PC-3 (cell line): Measurements from ENCODE around the gene MTCL3.
A peak's percentile ranks its signal among the peaks of the same experiment; 100 is the strongest.

Experiments
- ATAC-seq: fragments of 200-7000 bp; cut with Tn5 transposase; 2 replicates; pipeline ENCODE4 v1.9.1; 2020; ENCODE audit warnings: mild to moderate bottlenecking, moderate library complexity
- BruUV-seq: library from RNA; stranded (reverse); fragments of 400-500 nt; replicated peaks from 2 replicates; lab custom pipeline; 2021; lab: Mats Ljungman, UMichigan
- CTCF ChIA-PET: fragments of 300-600 bp; sonication (Branson Sonifier 250); formaldehyde crosslinking; loops from one replicate; lab custom pipeline; 2022; ENCODE audit warnings: antibody characterized with exemption; lab: Charles Lee
- POLR2A ChIA-PET: fragments of 300-600 bp; sonication (Branson Sonifier 250); formaldehyde crosslinking; loops from one replicate; lab custom pipeline; 2022; ENCODE audit warnings: antibody characterized with exemption; ENCODE audit not compliant: unreplicated experiment; lab: Charles Lee
- DNase-seq: peaks from one replicate; pipeline ENCODE4 v3.0.0-alpha.2; 2015
- H2AFZ ChIP-seq: fragments of 300-600 bp; sonication (generic); 2 replicates; pipeline ENCODE4 v1.6.0; 2016; ENCODE audit warnings: antibody characterized with exemption, low read length
- H3F3A ChIP-seq: fragments of 300-600 bp; sonication (generic); one replicate; pipeline ENCODE4 v1.6.0; 2017; ENCODE audit warnings: antibody characterized with exemption, low read length, control low read depth, mild to moderate bottlenecking; ENCODE audit not compliant: unreplicated experiment
- H3K27ac ChIP-seq: fragments of 300-600 bp; sonication (generic); 2 replicates; pipeline ENCODE4 v1.5.1; 2016; ENCODE audit warnings: mild to moderate bottlenecking, low read length
- H3K27me3 ChIP-seq: fragments of 300-600 bp; sonication (generic); 2 replicates; pipeline ENCODE4 v1.6.1; 2016; ENCODE audit warnings: low read length, mixed read lengths
- H3K36me3 ChIP-seq: fragments of 300-600 bp; sonication (generic); 2 replicates; pipeline ENCODE4 v1.6.1; 2016; ENCODE audit warnings: low read depth, mixed run types, low read length, mixed read lengths
- H3K4me1 ChIP-seq: fragments of 300-600 bp; sonication (generic); 2 replicates; pipeline ENCODE4 v1.5.1; 2016; ENCODE audit warnings: low read length; ENCODE audit not compliant: insufficient read depth
- H3K4me2 ChIP-seq: fragments of 300-600 bp; sonication (generic); 2 replicates; pipeline ENCODE4 v1.6.0; 2016; ENCODE audit warnings: low read length
- H3K4me3 ChIP-seq: fragments of 300-600 bp; sonication (generic); 2 replicates; pipeline ENCODE4 v1.5.1; 2016; ENCODE audit warnings: mild to moderate bottlenecking, low read length, mixed read lengths
- H3K79me2 ChIP-seq: fragments of 300-600 bp; sonication (generic); 2 replicates; pipeline ENCODE4 v1.6.1; 2017; ENCODE audit warnings: low read length, mixed read lengths
- H3K9ac ChIP-seq: fragments of 300-600 bp; sonication (generic); 2 replicates; pipeline ENCODE4 v1.6.0; 2016; ENCODE audit warnings: mild to moderate bottlenecking, low read length
- H3K9me2 ChIP-seq: fragments of 300-600 bp; sonication (generic); replicated peaks from 2 replicates; pipeline ENCODE4 v1.6.1; 2016; ENCODE audit warnings: mixed run types, low read length, mixed read lengths
- H3K9me3 ChIP-seq: fragments of 300-600 bp; sonication (generic); 2 replicates; pipeline ENCODE4 v1.6.1; 2016; ENCODE audit warnings: low read length, mixed read lengths
- H4K20me1 ChIP-seq: fragments of 300-600 bp; sonication (generic); 2 replicates; pipeline ENCODE4 v1.6.1; 2016; ENCODE audit warnings: low read length, mixed read lengths
- EZH2 ChIP-seq: fragments of 300-600 bp; sonication (generic); IDR thresholded peaks from one replicate; pipeline ENCODE4 v1.6.1; 2017; ENCODE audit warnings: antibody characterized with exemption, mild to moderate bottlenecking, low read length; ENCODE audit not compliant: unreplicated experiment
- EZH2phosphoT487 ChIP-seq: fragments of 300-600 bp; sonication (generic); IDR thresholded peaks from 2 replicates; pipeline ENCODE4 v1.6.1; 2018; ENCODE audit warnings: mild to moderate bottlenecking, antibody characterized with exemption, low read length, borderline replicate concordance
- intact Hi-C: fragments of 100-400 bp; cut with micrococcal nuclease; formaldehyde crosslinking; loops from 2 replicates; pipeline ENCODE4 v1.9.0; 2023
- TF ChIP-seq, protein P1 (sequence below): fragments of 300-600 bp; sonication (generic); conservative IDR thresholded peaks from 2 replicates; pipeline ENCODE4 v1.5.1; 2017; ENCODE audit warnings: antibody characterized with exemption, low read depth, mild to moderate bottlenecking, low read length

Gene MTCL3

DNA sequence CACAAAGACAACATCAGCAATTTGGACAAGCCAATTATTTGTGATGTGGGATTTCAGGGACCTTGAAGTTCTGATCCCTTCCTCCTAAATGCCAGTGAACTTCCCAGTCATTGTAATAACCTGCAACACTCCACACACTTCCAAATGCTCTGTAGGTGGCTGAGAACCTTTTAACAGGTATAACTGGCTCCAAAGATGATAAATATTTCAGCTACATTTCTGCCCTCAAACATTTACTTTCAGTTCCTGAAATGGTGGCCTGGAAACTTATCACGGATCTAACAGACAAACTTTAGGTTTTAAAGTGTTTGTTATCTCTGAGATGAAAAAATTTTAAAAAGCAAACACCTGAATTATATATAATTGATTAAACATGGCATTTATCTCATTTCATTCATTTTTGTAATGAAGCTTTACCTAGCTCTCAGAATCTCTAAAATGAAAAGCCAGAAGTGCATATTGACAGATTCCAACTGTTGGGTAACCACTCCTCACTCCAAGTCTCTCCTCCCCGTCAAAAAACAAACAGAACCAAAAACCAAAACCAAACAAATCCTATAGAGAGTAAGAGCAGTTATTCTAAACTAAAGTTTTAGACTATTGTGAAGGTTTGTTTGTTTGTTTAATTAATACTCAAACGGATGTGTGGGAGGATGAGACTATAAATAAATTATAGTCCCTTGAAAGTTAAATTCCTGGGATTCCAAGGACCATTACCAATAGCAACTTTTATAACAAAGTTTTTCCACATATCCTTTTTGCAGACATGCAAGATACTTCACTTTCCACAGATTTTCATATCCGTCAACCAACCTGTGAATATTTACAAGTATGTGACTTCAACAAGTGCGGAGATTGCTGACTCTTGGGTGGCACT, 47.5 kb downstream of the MTCL3 start:
- peaks cover 16% of the 10 kb centered on the region for H3K4me1 ChIP-seq
- H3F3A ChIP-seq = no peaks in the 10 kb centered on the region
- ChIA-PET POLR2A (no interaction called here), CTCF (no interaction called here)
- H3K9ac ChIP-seq = no peak overlapping the region
- intact Hi-C loops = no loop called here
- no peaks in the 10 kb centered on the region for H3K9me2 ChIP-seq
- no peaks in the 10 kb centered on the region for H3K9me3 ChIP-seq
- H3K4me3 ChIP-seq = no peak overlapping the region; the same call in 1 of the 2 replicates
- no peak for TF ChIP-seq EZH2phosphoT487
- TF ChIP-seq, protein P1, sequence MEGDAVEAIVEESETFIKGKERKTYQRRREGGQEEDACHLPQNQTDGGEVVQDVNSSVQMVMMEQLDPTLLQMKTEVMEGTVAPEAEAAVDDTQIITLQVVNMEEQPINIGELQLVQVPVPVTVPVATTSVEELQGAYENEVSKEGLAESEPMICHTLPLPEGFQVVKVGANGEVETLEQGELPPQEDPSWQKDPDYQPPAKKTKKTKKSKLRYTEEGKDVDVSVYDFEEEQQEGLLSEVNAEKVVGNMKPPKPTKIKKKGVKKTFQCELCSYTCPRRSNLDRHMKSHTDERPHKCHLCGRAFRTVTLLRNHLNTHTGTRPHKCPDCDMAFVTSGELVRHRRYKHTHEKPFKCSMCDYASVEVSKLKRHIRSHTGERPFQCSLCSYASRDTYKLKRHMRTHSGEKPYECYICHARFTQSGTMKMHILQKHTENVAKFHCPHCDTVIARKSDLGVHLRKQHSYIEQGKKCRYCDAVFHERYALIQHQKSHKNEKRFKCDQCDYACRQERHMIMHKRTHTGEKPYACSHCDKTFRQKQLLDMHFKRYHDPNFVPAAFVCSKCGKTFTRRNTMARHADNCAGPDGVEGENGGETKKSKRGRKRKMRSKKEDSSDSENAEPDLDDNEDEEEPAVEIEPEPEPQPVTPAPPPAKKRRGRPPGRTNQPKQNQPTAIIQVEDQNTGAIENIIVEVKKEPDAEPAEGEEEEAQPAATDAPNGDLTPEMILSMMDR = no peak
- TF ChIP-seq EZH2 = no peak
- BruUV-seq = no TSS peak
- H3K36me3 ChIP-seq = no peaks in the 10 kb centered on the region
- no peaks in the 10 kb centered on the region for H4K20me1 ChIP-seq
- DNase-seq (peak; percentile 48), ATAC-seq (peak; percentile 73)
- no peaks in the 10 kb centered on the region for H3K79me2 ChIP-seq
- H3K27me3 ChIP-seq = no peaks in the 10 kb centered on the region
- H2AFZ ChIP-seq = 0 out of 2 replicates have a peak overlapping the region, but pooled peaks have one; percentile 26
- H3K27ac ChIP-seq = no peak overlapping the region
- peak overlapping the region; percentile 56 for H3K4me2 ChIP-seq

GRCh38 chr6:127468936-127469335, 50.2 kb downstream of the MTCL3 start:
- Histone ChIP-seq H3K27ac (no peak overlapping the region), H3K4me3 (no peak overlapping the region), H2AFZ (no peak overlapping the region), H3F3A (no peaks in the 10 kb centered on the region), H3K9me2 (no peaks in the 10 kb centered on the region), H3K4me2 (no peak overlapping the region), H3K9me3 (no peaks in the 10 kb centered on the region), H3K9ac (no peak overlapping the region), H3K27me3 (no peaks in the 10 kb centered on the region), H4K20me1 (no peaks in the 10 kb centered on the region), H3K4me1 (peaks cover 16% of the 10 kb centered on the region), H3K36me3 (no peaks in the 10 kb centered on the region), H3K79me2 (no peaks in the 10 kb centered on the region)
- ATAC-seq = no peak
- TF ChIP-seq EZH2 (no peak), EZH2phosphoT487 (no peak)
- TF ChIP-seq, protein P1 = no peak
- no peak for DNase-seq
- POLR2A ChIA-PET = no interaction called here
- intact Hi-C loops = no loop called here
- CTCF ChIA-PET = no interaction called here
- BruUV-seq = no TSS peak

GRCh38 chr6:127466416-127466815, 52.7 kb downstream of the MTCL3 start:
- no peaks in the 10 kb centered on the region for H3K9me2 ChIP-seq
- no peak overlapping the region for H3K4me3 ChIP-seq
- CTCF ChIA-PET = interaction anchor here (0.6 to 1.3 kb wide), 3 partner anchors 14 to 73 kb away, joined by 3 to 4 read pairs (median 3); no protein-coding TSS in a partner anchor
- DNase-seq = no peak
- no TSS peak for BruUV-seq
- no peaks in the 10 kb centered on the region for H3K36me3 ChIP-seq
- H3K4me2 ChIP-seq = no peak overlapping the region
- H3F3A ChIP-seq = no peaks in the 10 kb centered on the region
- no peak overlapping the region for H3K27ac ChIP-seq
- no peaks in the 10 kb centered on the region for H3K27me3 ChIP-seq
- H3K79me2 ChIP-seq = no peaks in the 10 kb centered on the region
- TF ChIP-seq EZH2phosphoT487 (no peak), EZH2 (no peak)
- TF ChIP-seq, protein P1 = no peak
- ATAC-seq = no peak
- H3K4me1 ChIP-seq = peaks cover 5% of the 10 kb centered on the region
- intact Hi-C loops = no loop called here
- H4K20me1 ChIP-seq = no peaks in the 10 kb centered on the region
- no peak overlapping the region for H3K9ac ChIP-seq
- POLR2A ChIA-PET = no interaction called here
- no peaks in the 10 kb centered on the region for H3K9me3 ChIP-seq
- no peak overlapping the region for H2AFZ ChIP-seq
